Esophagus muscularis mucosa (tissue), 3 donors: ENCODE data around the gene RAB11FIP4.

ENCODE experiments used
- POLR2A ChIP-seq: fragments of 450-650 bp; IDR thresholded peaks from one replicate; pipeline ENCODE4 v1.6.1; 2017; ENCODE audit warnings: antibody characterized with exemption, moderate library complexity, mild to moderate bottlenecking, low read depth
- TF ChIP-seq, protein P1 (sequence below), 3 experiments: fragments of 200-600 bp in 2 of 3; fragments of 450-650 bp in 1 of 3; sonication (generic) in 2 of 3; IDR thresholded peaks; one replicate each; pipeline ENCODE4 v1.5.1; 2017 to 2019; ENCODE audit warnings: antibody characterized with exemption in 3 of 3, mild to moderate bottlenecking in 2 of 3, moderate library complexity in 1 of 3

DNA sequence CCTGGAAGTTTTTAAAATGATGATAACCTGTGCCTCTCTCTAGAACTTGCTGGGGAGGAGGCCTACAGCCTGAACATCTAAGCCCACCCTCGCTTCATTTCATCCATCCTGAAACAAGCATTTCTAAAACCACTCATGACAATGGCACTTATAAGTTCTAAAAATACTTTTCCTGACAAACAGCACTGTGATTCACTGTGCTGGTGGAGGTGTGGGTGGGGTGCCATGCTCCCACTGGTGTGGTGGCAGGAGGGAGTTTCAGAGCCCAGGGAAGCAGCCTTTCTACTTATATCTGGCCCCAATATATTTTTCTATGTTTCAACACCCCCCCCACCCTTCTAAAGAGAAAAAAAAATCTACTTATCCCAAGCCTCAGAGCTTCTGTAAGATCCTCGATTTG lies 52.6 kb downstream of the RAB11FIP4 start:
- TF ChIP-seq, protein P1, sequence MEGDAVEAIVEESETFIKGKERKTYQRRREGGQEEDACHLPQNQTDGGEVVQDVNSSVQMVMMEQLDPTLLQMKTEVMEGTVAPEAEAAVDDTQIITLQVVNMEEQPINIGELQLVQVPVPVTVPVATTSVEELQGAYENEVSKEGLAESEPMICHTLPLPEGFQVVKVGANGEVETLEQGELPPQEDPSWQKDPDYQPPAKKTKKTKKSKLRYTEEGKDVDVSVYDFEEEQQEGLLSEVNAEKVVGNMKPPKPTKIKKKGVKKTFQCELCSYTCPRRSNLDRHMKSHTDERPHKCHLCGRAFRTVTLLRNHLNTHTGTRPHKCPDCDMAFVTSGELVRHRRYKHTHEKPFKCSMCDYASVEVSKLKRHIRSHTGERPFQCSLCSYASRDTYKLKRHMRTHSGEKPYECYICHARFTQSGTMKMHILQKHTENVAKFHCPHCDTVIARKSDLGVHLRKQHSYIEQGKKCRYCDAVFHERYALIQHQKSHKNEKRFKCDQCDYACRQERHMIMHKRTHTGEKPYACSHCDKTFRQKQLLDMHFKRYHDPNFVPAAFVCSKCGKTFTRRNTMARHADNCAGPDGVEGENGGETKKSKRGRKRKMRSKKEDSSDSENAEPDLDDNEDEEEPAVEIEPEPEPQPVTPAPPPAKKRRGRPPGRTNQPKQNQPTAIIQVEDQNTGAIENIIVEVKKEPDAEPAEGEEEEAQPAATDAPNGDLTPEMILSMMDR (IDR thresholded peaks at IDR 0.05), result no peak
- TF ChIP-seq POLR2A, result no peak
